GM21786 (cell line): ENCODE data around the gene FANCG.

Experiments
- ATAC-seq: cut with Tn5 transposase; IDR thresholded peaks from one replicate; pipeline ENCODE4 v1.9.1; 2021; ENCODE audit not compliant: unreplicated experiment

FANCG gene

GRCh38 chr9:35027374-35027773 lies 52.4 kb downstream of the FANCG start:
- ATAC-seq, result no peak

GRCh38 chr9:35026671-35027070 lies 53.1 kb downstream of the FANCG start:
- ATAC-seq, result no peak
